K562 (cell line): Measurements from ENCODE around the gene NRXN3. TPM values are rescaled to one million over a fixed set of nuclear protein-coding genes. Genes with fewer than 3 reads are reported as not detected.

Experiments used
- ATAC-seq: fragments of 200-7000 bp; cut with Tn5 transposase; 3 replicates; pipeline ENCODE4 v1.9.1; 2020; ENCODE audit warnings: moderate library complexity
- BruUV-seq: library from RNA; stranded (reverse); fragments of 400-500 nt; replicated peaks from 2 replicates; lab custom pipeline; 2021; lab: Mats Ljungman, UMichigan
- CTCF ChIA-PET: fragments of 300-600 bp; formaldehyde crosslinking; extraction: SDS; loops from one replicate; lab custom pipeline; 2021; ENCODE audit warnings: low intra/inter-chr PET ratio; lab: Yijun Ruan, JAX
- POLR2A ChIA-PET: fragments of 300-600, 350-650 bp; sonication (Branson Sonifier 250); formaldehyde crosslinking; extraction: SDS; loops from one replicate; lab custom pipeline; 2021; ENCODE audit warnings: antibody characterized with exemption, inconsistent platforms; lab: Yijun Ruan, JAX
- DNase-seq, 4 experiments: peaks; one replicate each; pipeline versions ENCODE4 v3.0.0 to v3.0.0-alpha.2; 2011 to 2018; ENCODE audit warnings: low spot score in 3 of 4, mixed read lengths in 3 of 4; ENCODE audit errors: extremely low read depth in 1 of 4
- FAIRE-seq: peaks from 2 replicates; lab custom pipeline; 2011; peaks lifted over from hg19 to GRCh38; lab: Jason Lieb, UNC
- H2AFZ ChIP-seq: 2 replicates; pipeline ENCODE4 v1.6.0; 2011; ENCODE audit warnings: low read depth, low read length, control low read depth, inconsistent platforms
- H3K27ac ChIP-seq: fragments of 200-600 bp; 3 replicates; pipeline ENCODE4 v1.8.0; 2011; ENCODE audit warnings: low read depth, mild to moderate bottlenecking, control low read depth, inconsistent platforms, low read length, moderate library complexity, mixed read lengths; ENCODE audit errors: extremely low read depth
- H3K27me3 ChIP-seq, 2 experiments: fragments of 300-600 bp in 1 of 2; 2 replicates in 1 of 2; 3 replicates in 1 of 2; pipeline versions ENCODE4 v1.6.0 to v1.8.0; 2011; ENCODE audit warnings: inconsistent platforms in 2 of 2, low read length in 2 of 2, mild to moderate bottlenecking in 1 of 2, mixed read lengths in 1 of 2, moderate library complexity in 1 of 2; ENCODE audit not compliant: control insufficient read depth in 2 of 2, insufficient read depth in 2 of 2
- H3K36me3 ChIP-seq: fragments of 300-600 bp; 3 replicates; pipeline ENCODE4 v1.8.0; 2011; ENCODE audit warnings: mild to moderate bottlenecking, low read length, inconsistent platforms; ENCODE audit not compliant: control insufficient read depth, insufficient read depth
- H3K4me1 ChIP-seq, 2 experiments: fragments of 200-600 bp in 1 of 2; replicated peaks in 1 of 2; 2 replicates in 1 of 2; 3 replicates in 1 of 2; pipeline versions ENCODE4 v1.5.1 to v1.8.0; 2011; ENCODE audit warnings: inconsistent platforms in 2 of 2, low read length in 2 of 2, mild to moderate bottlenecking in 1 of 2, mixed read lengths in 1 of 2, moderate library complexity in 1 of 2; ENCODE audit not compliant: control insufficient read depth in 2 of 2, insufficient read depth in 2 of 2
- H3K4me2 ChIP-seq: 2 replicates; pipeline ENCODE4 v1.6.1; 2011; ENCODE audit warnings: low read length, control low read depth, inconsistent platforms, mixed read lengths; ENCODE audit not compliant: insufficient read depth
- H3K4me3 ChIP-seq: fragments of 200-600 bp; sonication (generic), shearing (Covaris generic); 2 replicates; pipeline ENCODE4 v1.5.1; 2016; ENCODE audit warnings: control low read depth, inconsistent platforms
- H3K79me2 ChIP-seq: fragments of 200-600 bp; 3 replicates; pipeline ENCODE4 v1.8.0; 2011; ENCODE audit warnings: low read length, inconsistent platforms; ENCODE audit not compliant: control insufficient read depth, insufficient read depth
- H3K9ac ChIP-seq, 2 experiments: 2 replicates each; pipeline versions ENCODE4 v1.6.0 to v1.6.1; 2011; ENCODE audit warnings: low read depth in 2 of 2, low read length in 2 of 2, control low read depth in 1 of 2, inconsistent platforms in 1 of 2, mild to moderate bottlenecking in 1 of 2, mixed read lengths in 1 of 2; ENCODE audit not compliant: insufficient read depth in 1 of 2
- H3K9me1 ChIP-seq: one replicate; pipeline ENCODE4 v1.6.0; 2011; ENCODE audit warnings: inconsistent platforms, mild to moderate bottlenecking, low read length, moderate library complexity; ENCODE audit not compliant: control insufficient read depth, insufficient read depth
- H3K9me3 ChIP-seq: replicated peaks from 2 replicates; pipeline ENCODE4 v1.5.1; 2011; ENCODE audit warnings: low read depth, low read length, inconsistent platforms; ENCODE audit not compliant: control insufficient read depth, insufficient read depth
- H4K20me1 ChIP-seq: replicated peaks from 2 replicates; pipeline ENCODE4 v1.6.1; 2011; ENCODE audit warnings: low read length, inconsistent platforms, mixed read lengths; ENCODE audit not compliant: control insufficient read depth, insufficient read depth
- CBX8 ChIP-seq: fragments of 200-600 bp; sonication (generic); IDR thresholded peaks from 2 replicates; pipeline ENCODE4 v1.6.1; 2012; ENCODE audit warnings: borderline replicate concordance, mixed run types, low read depth, mild to moderate bottlenecking, moderate library complexity, mixed read lengths, low read length, control low read depth, inconsistent platforms; ENCODE audit not compliant: poor library complexity, severe bottlenecking; ENCODE audit errors: extremely low read depth
- ELF4 ChIP-seq: fragments of 450-650 bp; formaldehyde crosslinking; IDR thresholded peaks from 2 replicates; pipeline ENCODE4 v1.4.0; 2022; ENCODE audit warnings: missing genetic modification characterization
- FOS ChIP-seq: IDR thresholded peaks from 3 replicates; pipeline ENCODE4 v1.6.1; 2011; ENCODE audit not compliant: insufficient read length; ENCODE audit errors: extremely low read depth
- FOXJ2 ChIP-seq: fragments of 200-800 bp; sonication (Bioruptor generic); IDR thresholded peaks from 2 replicates; pipeline ENCODE4 v1.6.1; 2016; ENCODE audit warnings: missing genetic modification characterization, missing compliant biosample characterization
- GATA2 ChIP-seq: sonication (generic); formaldehyde crosslinking; IDR thresholded peaks from 2 replicates; pipeline ENCODE4 v1.4.0; 2020; ENCODE audit warnings: mild to moderate bottlenecking, missing genetic modification reagents
- HDGF ChIP-seq: fragments of 450-650 bp; IDR thresholded peaks from 2 replicates; pipeline ENCODE4 v1.6.1; 2016
- KLF6 ChIP-seq: fragments of 250-450 bp; sonication (Bioruptor Pico); IDR thresholded peaks from 2 replicates; pipeline ENCODE4 v1.4.0; 2020; ENCODE audit warnings: mild to moderate bottlenecking, moderate library complexity, borderline replicate concordance
- SIX5 ChIP-seq, 2 experiments: IDR thresholded peaks; 2 replicates each; pipeline ENCODE4 v1.6.1; 2011; ENCODE audit warnings: low read length in 2 of 2, borderline replicate concordance in 1 of 2, low read depth in 1 of 2, mild to moderate bottlenecking in 1 of 2, moderate library complexity in 1 of 2; ENCODE audit not compliant: insufficient read depth in 1 of 2
- TEAD4 ChIP-seq, 2 experiments: sonication (generic) in 1 of 2; formaldehyde crosslinking in 1 of 2; IDR thresholded peaks; 2 replicates each; pipeline versions ENCODE4 v1.6.1 to v1.8.0; 2012 to 2022; ENCODE audit warnings: borderline replicate concordance in 1 of 2, inconsistent platforms in 1 of 2, low read length in 1 of 2, mild to moderate bottlenecking in 1 of 2, missing genetic modification reagents in 1 of 2
- U2AF2 ChIP-seq: fragments of 200-400 bp; formaldehyde crosslinking; optimal IDR thresholded peaks from 2 replicates; pipeline ENCODE3; 2017; ENCODE audit warnings: low read depth, mild to moderate bottlenecking, low read length
- ZBTB34 ChIP-seq: fragments of 250-450 bp; sonication (Bioruptor Pico); IDR thresholded peaks from 2 replicates; pipeline ENCODE4 v1.8.0; 2021; ENCODE audit warnings: mild to moderate bottlenecking, moderate library complexity
- ZFPM2 ChIP-seq: fragments of 250-450 bp; sonication (Bioruptor Pico); IDR thresholded peaks from 2 replicates; pipeline ENCODE4 v1.5.1; 2022; ENCODE audit warnings: mild to moderate bottlenecking
- ZNF77 ChIP-seq: fragments of 250-450 bp; sonication (Bioruptor Pico); IDR thresholded peaks from 2 replicates; pipeline ENCODE4 v1.5.0; 2020
- ZNF79 ChIP-seq: fragments of 250-450 bp; sonication (Bioruptor Pico); IDR thresholded peaks from 2 replicates; pipeline ENCODE4 v1.4.0; 2020; ENCODE audit warnings: low read depth, mild to moderate bottlenecking, moderate library complexity
- ZSCAN32 ChIP-seq: fragments of 450-650 bp; formaldehyde crosslinking; IDR thresholded peaks from 2 replicates; pipeline ENCODE4 v1.4.0; 2020; ENCODE audit warnings: mild to moderate bottlenecking, moderate library complexity
- WGBS: fragments of 100-300 bp; shearing (Covaris generic); methylation state at CpG from one replicate; pipeline ENCODE4 v1.1.6; 2016; ENCODE audit warnings: low coverage, mixed read lengths; ENCODE audit not compliant: insufficient coverage; ENCODE audit errors: missing lambda C conversion rate; 5-methylcytosine and 5-hydroxymethylcytosine counted together
- in situ Hi-C: fragments of 300-500 bp; cut with MboI; formaldehyde crosslinking; loops from 4 replicates; pipeline ENCODE4 v1.15.0; 2018; ENCODE audit warnings: inconsistent platforms, mixed read lengths
- intact Hi-C: fragments of 100-400 bp; cut with micrococcal nuclease; formaldehyde crosslinking; loops from 2 replicates; pipeline ENCODE4 v1.14.2; 2022
- polyA plus RNA-seq, 8 experiments: library from polyadenylated mRNA; depleted of rRNA in 4 of 8; stranded (reverse) in 5 of 8; unstranded in 3 of 8; fragments of >200 nt; fragmentation: Nextera tagmentation in 2 of 8; fragmentation: Illumina TruSeq in 1 of 8; extraction: Ambion mirVana in 2 of 8; extraction: Trizol in 1 of 8; gene quantifications; 2 replicates each; pipeline versions ENCODE4 v1.2.1 to v1.2.3, GENCODE V29; 2011 to 2014; ENCODE audit warnings: inconsistent platforms in 1 of 8, missing spikeins in 1 of 8
- total RNA-seq, 7 experiments: library from RNA; depleted of rRNA in 6 of 7; stranded (reverse); fragments of >200 nt in 6 of 7; fragmentation: Illumina TruSeq in 2 of 7; extraction: Trizol in 2 of 7; gene quantifications; 2 replicates each; pipeline versions ENCODE4 v1.2.1 to v1.2.3, GENCODE V29; 2011 to 2021; ENCODE audit warnings: low replicate concordance in 1 of 7
- TF ChIP-seq, protein P1 (sequence below): conservative IDR thresholded peaks from 2 replicates; pipeline ENCODE4 v1.6.1; 2011; ENCODE audit warnings: low read depth, mild to moderate bottlenecking, low read length; ENCODE audit not compliant: control insufficient read depth

The NRXN3 gene
- total and polyA plus RNA-seq, 9 of the 15 experiments (the other 6 are each of a cell fraction or from before 2014, with no cell fraction given) = 0.09 TPM; not detected in 8

- no peaks in the 10 kb centered on the region for H3K9me3 ChIP-seq
- 0% methylated on average over 2 of the region's 3 CpGs for WGBS
- TF ChIP-seq SIX5 (IDR thresholded peaks at IDR 0.05; ENCODE audit: borderline replicate concordance in 1 of 2, insufficient read depth in 1 of 2, low read depth in 1 of 2, low read length in 2 of 2) = no peak
- TF ChIP-seq CBX8 = no peak
- TF ChIP-seq ZBTB34 (CRISPR knock-in tag) = no peak
- no peak for TF ChIP-seq ZSCAN32
- no peak for TF ChIP-seq U2AF2
- no peak for TF ChIP-seq ZNF77
- no peak for TF ChIP-seq ELF4
- TF ChIP-seq TEAD4 (IDR thresholded peaks at IDR 0.05; ENCODE audit: low read length) = no peak
- TF ChIP-seq TEAD4 (CRISPR knock-in tag; IDR thresholded peaks at IDR 0.05; ENCODE audit: borderline replicate concordance) = no peak
- TF ChIP-seq GATA2 = no peak
- TF ChIP-seq FOS = no peak
- TF ChIP-seq FOXJ2 (tag) = no peak
- no peak for TF ChIP-seq HDGF
- no peak for TF ChIP-seq ZNF79 (CRISPR knock-in tag)
- no peak for TF ChIP-seq ZFPM2
- TF ChIP-seq KLF6 (CRISPR knock-in tag) = no peak
- TF ChIP-seq, protein P1, sequence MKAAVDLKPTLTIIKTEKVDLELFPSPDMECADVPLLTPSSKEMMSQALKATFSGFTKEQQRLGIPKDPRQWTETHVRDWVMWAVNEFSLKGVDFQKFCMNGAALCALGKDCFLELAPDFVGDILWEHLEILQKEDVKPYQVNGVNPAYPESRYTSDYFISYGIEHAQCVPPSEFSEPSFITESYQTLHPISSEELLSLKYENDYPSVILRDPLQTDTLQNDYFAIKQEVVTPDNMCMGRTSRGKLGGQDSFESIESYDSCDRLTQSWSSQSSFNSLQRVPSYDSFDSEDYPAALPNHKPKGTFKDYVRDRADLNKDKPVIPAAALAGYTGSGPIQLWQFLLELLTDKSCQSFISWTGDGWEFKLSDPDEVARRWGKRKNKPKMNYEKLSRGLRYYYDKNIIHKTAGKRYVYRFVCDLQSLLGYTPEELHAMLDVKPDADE = no peak
Measured at GRCh38 chr14:79352076-79352630, 1182.0 kb downstream of the NRXN3 start.

More at GRCh38 chr14:79352076-79352630, 1182.0 kb downstream of the NRXN3 start:
- Histone ChIP-seq H3K9ac (no peak overlapping the region), H3K9me1 (no peaks in the 10 kb centered on the region), H3K79me2 (no peaks in the 10 kb centered on the region), H4K20me1 (no peaks in the 10 kb centered on the region), H2AFZ (no peak overlapping the region), H3K4me2 (no peak overlapping the region), H3K36me3 (no peaks in the 10 kb centered on the region), H3K27me3 (no peaks in the 10 kb centered on the region), H3K4me1 (no peaks in the 10 kb centered on the region), H3K4me3 (no peak overlapping the region), H3K27ac (no peak overlapping the region)
- BruUV-seq = no TSS peak
- CTCF ChIA-PET = no interaction called here
- FAIRE-seq = no peak
- POLR2A ChIA-PET = interaction anchor here (0.7 kb wide), 1 partner anchor 1160 kb away, joined by 3 read pairs; no protein-coding TSS in a partner anchor
- in situ Hi-C loops (no loop called here), intact Hi-C loops (no loop called here)
- no peak for ATAC-seq
- no peak for DNase-seq
